Keratinocyte (primary cell): Measurements from ENCODE around the gene ANOS1.

Experiments used
- EZH2 ChIP-seq: IDR thresholded peaks from one replicate; pipeline ENCODE4 v1.6.1; 2012; ENCODE audit warnings: inconsistent platforms, mild to moderate bottlenecking, low read length, moderate library complexity
- TF ChIP-seq, protein P1 (sequence below), 3 experiments: IDR thresholded peaks in 1 of 3; conservative IDR thresholded peaks in 1 of 3; optimal IDR thresholded peaks in 1 of 3; 2 replicates in 2 of 3; 3 replicates in 1 of 3; pipeline versions ENCODE3 to v1.5.1; 2011; ENCODE audit warnings: low read length in 3 of 3, mild to moderate bottlenecking in 3 of 3, moderate library complexity in 2 of 3, control low read depth in 1 of 3, inconsistent platforms in 1 of 3; ENCODE audit not compliant: insufficient read depth in 2 of 3; ENCODE audit errors: extremely low read depth in 1 of 3

- TF ChIP-seq, protein P1, sequence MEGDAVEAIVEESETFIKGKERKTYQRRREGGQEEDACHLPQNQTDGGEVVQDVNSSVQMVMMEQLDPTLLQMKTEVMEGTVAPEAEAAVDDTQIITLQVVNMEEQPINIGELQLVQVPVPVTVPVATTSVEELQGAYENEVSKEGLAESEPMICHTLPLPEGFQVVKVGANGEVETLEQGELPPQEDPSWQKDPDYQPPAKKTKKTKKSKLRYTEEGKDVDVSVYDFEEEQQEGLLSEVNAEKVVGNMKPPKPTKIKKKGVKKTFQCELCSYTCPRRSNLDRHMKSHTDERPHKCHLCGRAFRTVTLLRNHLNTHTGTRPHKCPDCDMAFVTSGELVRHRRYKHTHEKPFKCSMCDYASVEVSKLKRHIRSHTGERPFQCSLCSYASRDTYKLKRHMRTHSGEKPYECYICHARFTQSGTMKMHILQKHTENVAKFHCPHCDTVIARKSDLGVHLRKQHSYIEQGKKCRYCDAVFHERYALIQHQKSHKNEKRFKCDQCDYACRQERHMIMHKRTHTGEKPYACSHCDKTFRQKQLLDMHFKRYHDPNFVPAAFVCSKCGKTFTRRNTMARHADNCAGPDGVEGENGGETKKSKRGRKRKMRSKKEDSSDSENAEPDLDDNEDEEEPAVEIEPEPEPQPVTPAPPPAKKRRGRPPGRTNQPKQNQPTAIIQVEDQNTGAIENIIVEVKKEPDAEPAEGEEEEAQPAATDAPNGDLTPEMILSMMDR (optimal IDR thresholded peaks at IDR 0.05 in 1 of 3, IDR thresholded peaks at IDR 0.05 in 1 of 3, conservative IDR thresholded peaks at IDR 0.05 in 1 of 3; ENCODE audit: extremely low read depth in 1 of 3, insufficient read depth in 2 of 3, low read length in 3 of 3): no peak
- TF ChIP-seq EZH2: no peak
Observed at GRCh38 chrX:8546715-8547114, 185.2 kb downstream of the ANOS1 start.
